ENCODE results near the gene STX18. TPM values are rescaled to one million over a fixed set of nuclear protein-coding genes. Genes with fewer than 3 reads are reported as not detected.
"Not testable (repeated sequence)": the region's sequence is repeated elsewhere in the genome, so short reads cannot be mapped to it uniquely, and the experiment has no call there.

The STX18 gene
- total and polyA plus RNA-seq, 2 experiments from 2014 or later: 15.9 to 18.1 TPM

DNA sequence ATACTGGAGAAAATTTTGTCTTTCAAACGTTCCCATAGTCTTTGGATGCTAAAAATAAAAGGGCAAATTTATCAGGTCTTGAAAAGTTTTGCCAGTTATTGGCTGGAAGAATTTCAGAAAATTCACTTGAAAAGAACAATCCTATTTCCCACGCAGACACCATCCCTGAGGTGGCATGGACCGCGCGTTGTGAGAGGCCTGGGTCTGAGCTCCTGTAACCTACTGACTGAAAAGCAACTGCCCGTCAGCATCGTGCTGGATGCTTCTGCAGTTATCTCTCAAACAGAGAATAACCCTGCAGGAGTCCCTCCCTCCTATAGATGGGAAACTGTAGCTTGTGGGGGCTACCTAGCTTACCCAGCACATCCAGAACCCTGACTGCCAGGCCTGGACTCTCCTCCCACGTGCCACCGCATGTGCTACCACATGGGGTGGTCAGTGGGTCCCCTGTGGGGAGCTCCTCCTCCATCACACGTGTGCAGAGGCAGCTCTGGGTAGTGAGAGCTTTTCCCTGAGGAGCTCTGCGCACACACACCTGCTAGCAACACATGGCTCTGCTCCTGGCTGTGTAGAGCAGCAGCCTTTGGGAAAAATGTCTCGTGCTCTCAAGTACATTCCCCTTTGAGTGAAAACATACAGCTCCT, 118.9 kb downstream of the STX18 start:
- no peak overlapping the region for H3K27ac Mint-ChIP-seq
- no peak for TF ChIP-seq ZNF114 (CRISPR knock-in tag; IDR thresholded peaks at IDR 0.05)

DNA sequence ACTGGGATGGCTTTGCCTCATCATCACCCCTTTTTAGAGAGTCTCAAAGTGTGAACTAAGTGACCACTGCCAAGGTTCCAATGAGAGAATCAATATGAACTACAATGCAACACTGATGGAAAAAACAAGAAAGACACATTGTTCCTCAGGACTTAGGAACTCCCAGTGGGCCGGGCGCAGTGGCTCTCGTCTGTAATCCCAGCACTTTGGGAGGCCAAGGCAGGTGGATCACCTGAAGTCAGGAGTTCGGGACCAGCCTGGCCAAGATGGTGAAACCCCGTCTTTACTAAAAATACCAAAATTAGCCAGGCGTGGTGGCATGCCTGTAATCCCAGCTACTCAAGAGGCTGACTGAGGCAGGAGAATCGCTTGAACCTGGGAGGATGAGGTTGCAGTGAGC, 119.7 kb downstream of the STX18 start:
- H3F3A ChIP-seq (replicated peaks; ENCODE audit: low read depth); H3K36me3 ChIP-seq (ENCODE audit: insufficient read depth); H3K4me2 ChIP-seq; H3K27ac ChIP-seq (ENCODE audit: low read depth); H3K9me2 ChIP-seq (ENCODE audit: insufficient read depth); H4K20me1 ChIP-seq (replicated peaks; ENCODE audit: insufficient read depth); H2AFZ ChIP-seq; DNase-seq (ENCODE audit: low spot score); ATAC-seq; H3K79me2 ChIP-seq (replicated peaks; ENCODE audit: insufficient read depth); H3K9me3 Mint-ChIP-seq; H3K27me3 ChIP-seq (ENCODE audit: insufficient read depth); H3K4me3 Mint-ChIP-seq; H3K4me3 ChIP-seq; H3K27ac Mint-ChIP-seq: not testable (repeated sequence)
- H3K4me1 ChIP-seq (ENCODE audit: insufficient read depth): peaks cover 45% of the 10 kb centered on the region
- peaks cover 20% of the 10 kb centered on the region for H3K27me3 Mint-ChIP-seq (ENCODE audit: insufficient read depth, low read depth, poor library complexity)
- H3K36me3 Mint-ChIP-seq (ENCODE audit: low read depth): peaks cover 42% of the 10 kb centered on the region
- peaks cover 48% of the 10 kb centered on the region for H3K4me1 Mint-ChIP-seq

More for the DNA sequence above, 118.9 kb downstream of the STX18 start:
- Histone ChIP-seq H3K4me1 (ENCODE audit: insufficient read depth) (peaks cover 53% of the 10 kb centered on the region), H3K4me2 (peak overlapping the region; percentile 39; the same call in 1 of the 2 replicates), H4K20me1 (replicated peaks; ENCODE audit: insufficient read depth) (no peaks in the 10 kb centered on the region), H3F3A (replicated peaks; ENCODE audit: low read depth) (peaks cover 13% of the 10 kb centered on the region), H3K27me3 (ENCODE audit: insufficient read depth) (no peaks in the 10 kb centered on the region), H3K36me3 (ENCODE audit: insufficient read depth) (0 out of 2 replicates have a peak, but pooled peaks cover 8% of the 10 kb centered on the region), H3K4me3 (no peak overlapping the region), H3K27ac (ENCODE audit: low read depth) (0 out of 2 replicates have a peak overlapping the region, but pooled peaks have one; percentile 32), H3K79me2 (replicated peaks; ENCODE audit: insufficient read depth) (no peaks in the 10 kb centered on the region), H2AFZ (no peak overlapping the region), H3K9me2 (ENCODE audit: insufficient read depth) (no peaks in the 10 kb centered on the region)
- DNase-seq (ENCODE audit: low spot score): no peak
- Mint-ChIP-seq H3K9me3 (no peaks in the 10 kb centered on the region), H3K4me3 (no peak overlapping the region), H3K27me3 (ENCODE audit: insufficient read depth, low read depth, poor library complexity) (peaks cover 24% of the 10 kb centered on the region), H3K4me1 (peaks cover 55% of the 10 kb centered on the region), H3K36me3 (ENCODE audit: low read depth) (peaks cover 39% of the 10 kb centered on the region)
- no peak for ATAC-seq

DNA sequence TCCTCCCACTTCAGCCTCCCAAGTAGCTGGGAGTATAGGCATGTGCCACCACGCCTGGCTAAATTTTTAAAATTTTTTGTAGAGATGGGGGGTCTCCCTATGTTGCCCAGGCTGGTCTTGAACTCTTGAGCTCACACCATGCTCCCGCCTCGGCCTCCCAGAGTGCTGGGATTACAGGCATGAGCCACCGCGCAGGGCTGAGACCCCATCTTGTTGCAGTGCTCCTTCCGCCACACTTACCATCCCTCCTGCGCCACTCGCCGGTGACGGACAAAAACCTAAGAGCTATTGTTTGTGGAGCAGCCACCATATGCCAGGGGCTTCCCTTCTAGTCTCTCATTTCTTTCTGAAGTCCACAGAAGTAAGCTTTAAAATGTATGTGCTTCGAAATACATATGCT, 120.5 kb downstream of the STX18 start:
- H3F3A ChIP-seq (replicated peaks; ENCODE audit: low read depth): no peaks in the 10 kb centered on the region; the same call in 1 of the 2 replicates
- no peak overlapping the region for H3K27ac ChIP-seq (ENCODE audit: low read depth)
- no peak overlapping the region for H3K27ac Mint-ChIP-seq
- peaks cover 45% of the 10 kb centered on the region for H3K36me3 Mint-ChIP-seq (ENCODE audit: low read depth)
- DNase-seq (ENCODE audit: low spot score) (no peak), ATAC-seq (no peak)
- H3K4me2 ChIP-seq: no peak overlapping the region
- no peaks in the 10 kb centered on the region for H3K79me2 ChIP-seq (replicated peaks; ENCODE audit: insufficient read depth)
- H3K27me3 Mint-ChIP-seq (ENCODE audit: insufficient read depth, low read depth, poor library complexity): peaks cover 17% of the 10 kb centered on the region
- H2AFZ ChIP-seq: no peak overlapping the region
- no peaks in the 10 kb centered on the region for H3K9me3 Mint-ChIP-seq
- peaks cover 43% of the 10 kb centered on the region for H3K4me1 Mint-ChIP-seq
- no peaks in the 10 kb centered on the region for H4K20me1 ChIP-seq (replicated peaks; ENCODE audit: insufficient read depth)
- no peak overlapping the region for H3K4me3 ChIP-seq
- H3K36me3 ChIP-seq (ENCODE audit: insufficient read depth): 0 out of 2 replicates have a peak, but pooled peaks cover 8% of the 10 kb centered on the region
- H3K4me3 Mint-ChIP-seq: no peak overlapping the region; the same call in 2 of the 3 replicates
- H3K4me1 ChIP-seq (ENCODE audit: insufficient read depth): peaks cover 37% of the 10 kb centered on the region
- no peaks in the 10 kb centered on the region for H3K27me3 ChIP-seq (ENCODE audit: insufficient read depth)
- no peaks in the 10 kb centered on the region for H3K9me2 ChIP-seq (ENCODE audit: insufficient read depth)
- no peak for TF ChIP-seq CREB1 (CRISPR knock-in tag; IDR thresholded peaks at IDR 0.05; ENCODE audit: low read depth)
- TF ChIP-seq, protein P1, sequence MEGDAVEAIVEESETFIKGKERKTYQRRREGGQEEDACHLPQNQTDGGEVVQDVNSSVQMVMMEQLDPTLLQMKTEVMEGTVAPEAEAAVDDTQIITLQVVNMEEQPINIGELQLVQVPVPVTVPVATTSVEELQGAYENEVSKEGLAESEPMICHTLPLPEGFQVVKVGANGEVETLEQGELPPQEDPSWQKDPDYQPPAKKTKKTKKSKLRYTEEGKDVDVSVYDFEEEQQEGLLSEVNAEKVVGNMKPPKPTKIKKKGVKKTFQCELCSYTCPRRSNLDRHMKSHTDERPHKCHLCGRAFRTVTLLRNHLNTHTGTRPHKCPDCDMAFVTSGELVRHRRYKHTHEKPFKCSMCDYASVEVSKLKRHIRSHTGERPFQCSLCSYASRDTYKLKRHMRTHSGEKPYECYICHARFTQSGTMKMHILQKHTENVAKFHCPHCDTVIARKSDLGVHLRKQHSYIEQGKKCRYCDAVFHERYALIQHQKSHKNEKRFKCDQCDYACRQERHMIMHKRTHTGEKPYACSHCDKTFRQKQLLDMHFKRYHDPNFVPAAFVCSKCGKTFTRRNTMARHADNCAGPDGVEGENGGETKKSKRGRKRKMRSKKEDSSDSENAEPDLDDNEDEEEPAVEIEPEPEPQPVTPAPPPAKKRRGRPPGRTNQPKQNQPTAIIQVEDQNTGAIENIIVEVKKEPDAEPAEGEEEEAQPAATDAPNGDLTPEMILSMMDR (conservative IDR thresholded peaks at IDR 0.05; ENCODE audit: low read depth in 2 of 2): no peak
- TF ChIP-seq, protein P2, sequence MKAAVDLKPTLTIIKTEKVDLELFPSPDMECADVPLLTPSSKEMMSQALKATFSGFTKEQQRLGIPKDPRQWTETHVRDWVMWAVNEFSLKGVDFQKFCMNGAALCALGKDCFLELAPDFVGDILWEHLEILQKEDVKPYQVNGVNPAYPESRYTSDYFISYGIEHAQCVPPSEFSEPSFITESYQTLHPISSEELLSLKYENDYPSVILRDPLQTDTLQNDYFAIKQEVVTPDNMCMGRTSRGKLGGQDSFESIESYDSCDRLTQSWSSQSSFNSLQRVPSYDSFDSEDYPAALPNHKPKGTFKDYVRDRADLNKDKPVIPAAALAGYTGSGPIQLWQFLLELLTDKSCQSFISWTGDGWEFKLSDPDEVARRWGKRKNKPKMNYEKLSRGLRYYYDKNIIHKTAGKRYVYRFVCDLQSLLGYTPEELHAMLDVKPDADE (IDR thresholded peaks at IDR 0.05): no peak
- TF ChIP-seq ZNF114 (CRISPR knock-in tag; IDR thresholded peaks at IDR 0.05): no peak
- TF ChIP-seq, protein P3, sequence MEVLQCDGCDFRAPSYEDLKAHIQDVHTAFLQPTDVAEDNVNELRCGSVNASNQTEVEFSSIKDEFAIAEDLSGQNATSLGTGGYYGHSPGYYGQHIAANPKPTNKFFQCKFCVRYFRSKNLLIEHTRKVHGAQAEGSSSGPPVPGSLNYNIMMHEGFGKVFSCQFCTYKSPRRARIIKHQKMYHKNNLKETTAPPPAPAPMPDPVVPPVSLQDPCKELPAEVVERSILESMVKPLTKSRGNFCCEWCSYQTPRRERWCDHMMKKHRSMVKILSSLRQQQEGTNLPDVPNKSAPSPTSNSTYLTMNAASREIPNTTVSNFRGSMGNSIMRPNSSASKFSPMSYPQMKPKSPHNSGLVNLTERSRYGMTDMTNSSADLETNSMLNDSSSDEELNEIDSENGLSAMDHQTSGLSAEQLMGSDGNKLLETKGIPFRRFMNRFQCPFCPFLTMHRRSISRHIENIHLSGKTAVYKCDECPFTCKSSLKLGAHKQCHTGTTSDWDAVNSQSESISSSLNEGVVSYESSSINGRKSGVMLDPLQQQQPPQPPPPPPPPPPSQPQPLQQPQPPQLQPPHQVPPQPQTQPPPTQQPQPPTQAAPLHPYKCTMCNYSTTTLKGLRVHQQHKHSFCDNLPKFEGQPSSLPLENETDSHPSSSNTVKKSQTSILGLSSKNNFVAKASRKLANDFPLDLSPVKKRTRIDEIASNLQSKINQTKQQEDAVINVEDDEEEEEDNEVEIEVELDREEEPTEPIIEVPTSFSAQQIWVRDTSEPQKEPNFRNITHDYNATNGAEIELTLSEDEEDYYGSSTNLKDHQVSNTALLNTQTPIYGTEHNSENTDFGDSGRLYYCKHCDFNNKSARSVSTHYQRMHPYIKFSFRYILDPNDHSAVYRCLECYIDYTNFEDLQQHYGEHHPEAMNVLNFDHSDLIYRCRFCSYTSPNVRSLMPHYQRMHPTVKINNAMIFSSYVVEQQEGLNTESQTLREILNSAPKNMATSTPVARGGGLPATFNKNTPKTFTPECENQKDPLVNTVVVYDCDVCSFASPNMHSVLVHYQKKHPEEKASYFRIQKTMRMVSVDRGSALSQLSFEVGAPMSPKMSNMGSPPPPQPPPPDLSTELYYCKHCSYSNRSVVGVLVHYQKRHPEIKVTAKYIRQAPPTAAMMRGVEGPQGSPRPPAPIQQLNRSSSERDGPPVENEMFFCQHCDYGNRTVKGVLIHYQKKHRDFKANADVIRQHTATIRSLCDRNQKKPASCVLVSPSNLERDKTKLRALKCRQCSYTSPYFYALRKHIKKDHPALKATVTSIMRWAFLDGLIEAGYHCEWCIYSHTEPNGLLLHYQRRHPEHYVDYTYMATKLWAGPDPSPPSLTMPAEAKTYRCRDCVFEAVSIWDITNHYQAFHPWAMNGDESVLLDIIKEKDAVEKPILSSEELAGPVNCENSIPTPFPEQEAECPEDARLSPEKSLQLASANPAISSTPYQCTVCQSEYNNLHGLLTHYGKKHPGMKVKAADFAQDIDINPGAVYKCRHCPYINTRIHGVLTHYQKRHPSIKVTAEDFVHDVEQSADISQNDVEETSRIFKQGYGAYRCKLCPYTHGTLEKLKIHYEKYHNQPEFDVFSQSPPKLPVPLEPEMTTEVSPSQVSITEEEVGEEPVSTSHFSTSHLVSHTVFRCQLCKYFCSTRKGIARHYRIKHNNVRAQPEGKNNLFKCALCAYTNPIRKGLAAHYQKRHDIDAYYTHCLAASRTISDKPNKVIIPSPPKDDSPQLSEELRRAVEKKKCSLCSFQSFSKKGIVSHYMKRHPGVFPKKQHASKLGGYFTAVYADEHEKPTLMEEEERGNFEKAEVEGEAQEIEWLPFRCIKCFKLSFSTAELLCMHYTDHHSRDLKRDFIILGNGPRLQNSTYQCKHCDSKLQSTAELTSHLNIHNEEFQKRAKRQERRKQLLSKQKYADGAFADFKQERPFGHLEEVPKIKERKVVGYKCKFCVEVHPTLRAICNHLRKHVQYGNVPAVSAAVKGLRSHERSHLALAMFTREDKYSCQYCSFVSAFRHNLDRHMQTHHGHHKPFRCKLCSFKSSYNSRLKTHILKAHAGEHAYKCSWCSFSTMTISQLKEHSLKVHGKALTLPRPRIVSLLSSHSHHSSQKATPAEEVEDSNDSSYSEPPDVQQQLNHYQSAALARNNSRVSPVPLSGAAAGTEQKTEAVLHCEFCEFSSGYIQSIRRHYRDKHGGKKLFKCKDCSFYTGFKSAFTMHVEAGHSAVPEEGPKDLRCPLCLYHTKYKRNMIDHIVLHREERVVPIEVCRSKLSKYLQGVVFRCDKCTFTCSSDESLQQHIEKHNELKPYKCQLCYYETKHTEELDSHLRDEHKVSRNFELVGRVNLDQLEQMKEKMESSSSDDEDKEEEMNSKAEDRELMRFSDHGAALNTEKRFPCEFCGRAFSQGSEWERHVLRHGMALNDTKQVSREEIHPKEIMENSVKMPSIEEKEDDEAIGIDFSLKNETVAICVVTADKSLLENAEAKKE (CRISPR knock-in tag; IDR thresholded peaks at IDR 0.05): no peak
- TF ChIP-seq EZH2 (IDR thresholded peaks at IDR 0.05; ENCODE audit: low read depth, unreplicated experiment): no peak
